Breast epithelium (tissue), 4 donors: ENCODE results near the gene PLEKHM2. TPM values are rescaled to one million over a fixed set of nuclear protein-coding genes. Genes with fewer than 3 reads are reported as not detected.

Experiments used
- DNase-seq, 2 donors: peaks; one replicate each; pipeline ENCODE4 v3.0.0-alpha.2; 2019; ENCODE audit warnings: low spot score in 2 of 2
- H3K27ac ChIP-seq, 2 donors: fragments of 200-600 bp; sonication (generic) in 1 of 2; one replicate each; pipeline ENCODE4 v1.5.1; 2016 to 2019; ENCODE audit warnings: mild to moderate bottlenecking in 1 of 2
- H3K27me3 ChIP-seq, 2 donors: fragments of 200-600 bp; sonication (generic) in 1 of 2; one replicate each; pipeline versions ENCODE4 v1.5.1 to v1.6.0; 2017 to 2019; ENCODE audit warnings: control low read depth in 1 of 2, mild to moderate bottlenecking in 1 of 2
- H3K36me3 ChIP-seq: fragments of 200-600 bp; one replicate; pipeline ENCODE4 v1.5.1; 2019
- H3K4me1 ChIP-seq, 2 donors: fragments of 200-600 bp; sonication (generic); one replicate each; pipeline ENCODE4 v1.5.1; 2016 to 2019; ENCODE audit warnings: control low read depth in 1 of 2
- H3K4me3 ChIP-seq, 3 donors: fragments of 200-600 bp; sonication (generic); 1 replicate in 2 of 3; 2 replicates in 1 of 3; pipeline ENCODE4 v1.5.1; 2016 to 2019; ENCODE audit warnings: mild to moderate bottlenecking in 3 of 3, moderate library complexity in 2 of 3
- H3K9me3 ChIP-seq, 2 donors: fragments of 200-600 bp; sonication (generic) in 1 of 2; one replicate each; pipeline ENCODE4 v1.5.1; 2016 to 2019; ENCODE audit warnings: control low read depth in 1 of 2
- CTCF ChIP-seq, 3 donors: fragments of 450-650 bp; IDR thresholded peaks; one replicate each; pipeline ENCODE4 v1.5.1; 2016 to 2017; ENCODE audit warnings: antibody characterized with exemption in 3 of 3, mild to moderate bottlenecking in 3 of 3, moderate library complexity in 3 of 3
- POLR2A ChIP-seq: fragments of 450-650 bp; IDR thresholded peaks from one replicate; pipeline ENCODE4 v1.6.1; 2016; ENCODE audit warnings: antibody characterized with exemption, mild to moderate bottlenecking, moderate library complexity
- POLR2AphosphoS5 ChIP-seq, 3 donors: sonication (generic); formaldehyde crosslinking; IDR thresholded peaks; one replicate each; pipeline ENCODE4 v1.6.1; 2017; ENCODE audit warnings: antibody characterized with exemption in 3 of 3
- intact Hi-C: fragments of 100-400 bp; cut with DNase I; formaldehyde crosslinking; loops from one replicate; pipeline ENCODE4 v1.15.1; 2023; ENCODE audit warnings: low total_unique reads
- total RNA-seq, 3 donors: library from RNA; depleted of rRNA; stranded (reverse); fragments of >200 nt; gene quantifications; one replicate each; pipeline ENCODE4 v1.1.0, GENCODE V29; 2016

PLEKHM2 gene
- total RNA-seq, 3 donors from 2014 or later: 29.7 to 56.5 (median 41.6) TPM

DNA sequence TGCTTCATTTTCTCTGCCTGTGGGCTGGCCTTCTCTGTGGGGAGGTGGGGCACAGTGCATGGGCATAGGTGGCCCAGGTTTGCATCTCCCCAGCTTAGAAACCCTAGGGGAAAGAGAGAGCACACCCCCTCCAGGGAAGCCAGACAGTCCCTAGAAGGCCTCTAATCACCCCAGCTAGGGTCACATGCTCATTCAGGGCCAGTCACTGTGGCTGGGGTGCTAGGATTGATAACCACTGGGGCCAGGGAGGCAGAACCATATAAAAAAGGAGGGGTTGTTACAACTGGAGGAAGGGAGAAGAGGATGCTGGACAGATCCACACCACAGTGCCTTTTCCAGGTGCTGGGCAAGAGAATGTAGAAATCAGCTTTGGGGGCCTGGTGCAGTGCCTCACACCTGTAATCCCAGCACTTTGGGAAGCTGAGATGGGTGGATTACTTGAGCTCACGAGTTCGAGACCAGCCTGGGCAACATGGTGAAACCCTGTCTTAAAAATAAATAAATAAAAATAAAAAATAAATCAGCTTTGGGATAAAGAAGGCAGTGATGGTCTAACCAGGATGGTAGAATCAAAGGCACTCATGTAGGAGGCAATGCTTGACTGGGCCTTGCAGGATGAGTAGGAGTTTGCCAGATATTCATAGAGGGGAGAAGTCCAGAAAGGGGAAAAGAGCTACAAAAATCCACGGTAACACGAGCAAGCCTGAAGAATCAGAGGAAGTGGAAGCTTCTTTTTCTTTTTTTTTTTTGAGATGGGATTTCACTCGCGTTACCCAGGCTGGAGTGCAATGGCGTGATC lies 94.0 kb downstream of the PLEKHM2 start:
- Histone ChIP-seq H3K27me3 (no peaks in the 10 kb centered on the region), H3K9me3 (no peaks in the 10 kb centered on the region), H3K36me3 (no peaks in the 10 kb centered on the region), H3K27ac (no peak overlapping the region), H3K4me3 (no peak overlapping the region), H3K4me1 (no peaks in the 10 kb centered on the region)
- intact Hi-C loops: no loop called here
- no peak for TF ChIP-seq POLR2AphosphoS5 (IDR thresholded peaks at IDR 0.05)
- no peak for TF ChIP-seq POLR2A
- TF ChIP-seq CTCF (IDR thresholded peaks at IDR 0.05): no peak
- no peak for DNase-seq

Other genes starting within 250 kb of the PLEKHM2 start
- under 1 TPM in 1 of 3 donors, not detected in 2; 0.16 TPM for gene CTRC, start 245.9 kb upstream of the PLEKHM2 start, total RNA-seq
- not detected for gene CELA2A, start 227.6 kb upstream of the PLEKHM2 start, total RNA-seq
- gene CELA2B, start 208.2 kb upstream of the PLEKHM2 start, total RNA-seq: not detected
- gene CASP9, start 160.1 kb upstream of the PLEKHM2 start, total RNA-seq: 10 to 100 TPM; 12.5 to 15.8 (median 13.4) TPM
- gene DNAJC16, start 157.5 kb upstream of the PLEKHM2 start, total RNA-seq: 10 to 100 TPM; 14.1 to 30.4 (median 21.0) TPM
- gene AGMAT, start 99.3 kb upstream of the PLEKHM2 start, total RNA-seq: under 1 TPM; 0.29 to 0.33 (median 0.32) TPM
- gene DDI2, start 66.9 kb upstream of the PLEKHM2 start, total RNA-seq: 10 to 100 TPM; 69.2 to 77.4 (median 71.0) TPM
- gene SLC25A34, start 51.9 kb downstream of the PLEKHM2 start, total RNA-seq: 1 to 10 TPM; 1.0 to 1.8 (median 1.3) TPM
- gene TMEM82, start 58.2 kb downstream of the PLEKHM2 start, total RNA-seq: not detected
- gene FBLIM1, start 74.5 kb downstream of the PLEKHM2 start, total RNA-seq: 10 to 100 TPM; 17.4 to 73.4 (median 42.6) TPM
- gene UQCRHL, start 123.3 kb downstream of the PLEKHM2 start, total RNA-seq: 1 to 10 TPM in 2 of 3 donors, under 1 TPM in 1; 0.66 to 1.4 (median 1.2) TPM
- gene SPEN, start 163.4 kb downstream of the PLEKHM2 start, total RNA-seq: 10 to 100 TPM; 46.9 to 56.6 (median 51.2) TPM